ENCODE results near the gene SNAPIN. TPM values are rescaled to one million over a fixed set of nuclear protein-coding genes. Genes with fewer than 3 reads are reported as not detected.
A peak's percentile ranks its signal among the peaks of the same experiment; 100 is the strongest.

Gene SNAPIN
- total RNA-seq, 2 donors from 2014 or later, result 64.9 to 73.0 TPM

DNA sequence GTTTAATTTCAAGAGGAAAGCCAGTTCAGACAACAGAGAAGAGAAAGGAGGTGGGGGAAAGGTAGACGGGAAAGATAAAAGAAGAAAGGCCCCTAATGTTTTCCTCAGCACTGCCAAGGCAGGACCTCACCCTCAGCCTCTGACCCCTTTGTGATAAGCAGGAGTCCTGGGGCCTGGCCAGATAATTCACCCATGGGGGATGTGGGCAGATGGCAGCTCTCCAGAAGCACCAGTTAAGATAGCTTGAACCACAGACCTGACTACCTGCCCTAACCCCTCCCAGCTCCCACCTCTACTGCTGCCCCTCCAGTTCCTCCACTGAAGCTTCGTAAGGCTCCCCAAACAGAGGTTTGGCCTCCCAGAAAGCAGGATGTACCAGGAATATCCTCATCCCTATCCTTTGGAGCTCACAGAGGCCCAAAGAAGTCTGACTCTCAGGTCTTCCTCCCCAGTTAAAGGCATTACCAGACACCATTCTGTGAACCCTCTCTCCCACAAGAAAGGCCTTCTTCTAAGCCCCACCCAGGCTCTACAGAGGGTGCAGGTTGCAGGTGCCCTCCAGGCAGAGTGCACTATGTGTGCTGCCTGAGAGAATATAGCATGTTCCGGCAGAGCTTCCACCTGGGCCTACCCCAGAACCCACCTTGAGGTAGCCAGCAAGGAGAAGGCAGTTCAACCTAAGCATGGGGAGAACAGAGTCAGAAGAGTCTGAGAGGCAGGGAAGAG lies 9.2 kb upstream of the SNAPIN start:
- DNase-seq (ENCODE audit: low spot score), result no peak
- no peak for TF ChIP-seq POLR2A (IDR thresholded peaks at IDR 0.05)
- no peak for TF ChIP-seq CTCF (IDR thresholded peaks at IDR 0.05)
- no peak for TF ChIP-seq POLR2AphosphoS5 (IDR thresholded peaks at IDR 0.05)
- H3K36me3 ChIP-seq, result peaks cover 0 to 4% of the 10 kb centered on the region in 2 donors
- 43% methylated on average over 3 of the region's 3 CpGs for whole genome bisulfite sequencing
- intact Hi-C loops (cut with DNase I), result no loop called here
- H3K27ac ChIP-seq, result peak overlapping the region; percentile 49 to 69
- H3K4me3 ChIP-seq, result no peak overlapping the region
- peaks cover 4% of the 10 kb centered on the region for H3K4me1 ChIP-seq (replicated peaks)
- H3K9me3 ChIP-seq, result no peaks in the 10 kb centered on the region
- H3K27me3 ChIP-seq (replicated peaks; ENCODE audit: insufficient read depth), result no peaks in the 10 kb centered on the region

GRCh38 chr1:153649863-153650235 lies 8.7 kb upstream of the SNAPIN start:
- H3K27ac ChIP-seq, result peak overlapping the region; percentile 49 to 69
- 64% methylated on average over 2 of the region's 2 CpGs for WGBS
- peaks cover 4% of the 10 kb centered on the region for H3K4me1 ChIP-seq (replicated peaks)
- H3K4me3 ChIP-seq, result no peak overlapping the region
- TF ChIP-seq POLR2AphosphoS5 (IDR thresholded peaks at IDR 0.05), result peak; percentile 95
- peak in 1 of 4 experiments; percentile 4 for TF ChIP-seq CTCF (IDR thresholded peaks at IDR 0.05)
- no peak for TF ChIP-seq POLR2A (IDR thresholded peaks at IDR 0.05)
- H3K27me3 ChIP-seq (replicated peaks; ENCODE audit: insufficient read depth), result no peaks in the 10 kb centered on the region
- intact Hi-C loops (cut with DNase I), result no loop called here
- H3K9me3 ChIP-seq, result no peaks in the 10 kb centered on the region
- peak; percentile 89 for DNase-seq (ENCODE audit: low spot score)
- H3K36me3 ChIP-seq, result peaks cover 0 to 4% of the 10 kb centered on the region in 2 donors

DNA sequence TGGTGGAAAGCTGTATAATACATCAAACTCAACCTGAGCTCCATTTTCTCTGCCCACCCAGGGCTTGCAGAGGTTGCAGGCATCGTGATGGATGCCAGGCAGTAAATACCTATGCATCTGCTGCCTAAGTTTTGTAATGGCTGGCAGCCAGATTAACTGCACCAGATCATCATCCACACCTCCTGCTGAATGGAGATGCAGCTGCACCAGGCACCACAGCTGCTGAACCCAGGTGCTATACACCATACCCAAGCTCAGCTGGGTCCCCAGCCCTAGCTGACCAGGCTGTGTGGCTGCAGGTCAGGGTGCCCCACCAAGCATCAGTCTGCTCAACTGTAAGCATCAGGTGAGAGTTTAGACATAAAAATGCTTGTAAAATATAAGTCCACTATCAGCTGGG lies 6.7 kb upstream of the SNAPIN start:
- TF ChIP-seq CTCF (IDR thresholded peaks at IDR 0.05) (no peak), POLR2AphosphoS5 (IDR thresholded peaks at IDR 0.05) (no peak), POLR2A (IDR thresholded peaks at IDR 0.05) (no peak)
- no peaks in the 10 kb centered on the region for H3K9me3 ChIP-seq
- H3K36me3 ChIP-seq, result no peaks in the 10 kb centered on the region
- whole genome bisulfite sequencing, result 30% methylated on average over 1 of the region's 1 CpG
- DNase-seq (ENCODE audit: low spot score), result no peak
- no peak overlapping the region for H3K27ac ChIP-seq
- intact Hi-C loops (cut with DNase I), result no loop called here
- no peaks in the 10 kb centered on the region for H3K27me3 ChIP-seq (replicated peaks; ENCODE audit: insufficient read depth)
- peaks cover 4% of the 10 kb centered on the region for H3K4me1 ChIP-seq (replicated peaks)
- H3K4me3 ChIP-seq, result no peak overlapping the region

GRCh38 chr1:153652805-153653500 lies 5.5 kb upstream of the SNAPIN start:
- 55% methylated on average over 3 of the region's 3 CpGs for WGBS
- H3K27me3 ChIP-seq (replicated peaks; ENCODE audit: insufficient read depth), result no peaks in the 10 kb centered on the region
- H3K4me3 ChIP-seq, result no peak overlapping the region
- TF ChIP-seq POLR2A (IDR thresholded peaks at IDR 0.05) (no peak), POLR2AphosphoS5 (IDR thresholded peaks at IDR 0.05) (peak; percentile 39), CTCF (IDR thresholded peaks at IDR 0.05) (no peak)
- peak overlapping the region; percentile 28 to 47 for H3K27ac ChIP-seq
- H3K4me1 ChIP-seq (replicated peaks), result peaks cover 4% of the 10 kb centered on the region
- no peaks in the 10 kb centered on the region for H3K36me3 ChIP-seq
- DNase-seq (ENCODE audit: low spot score), result no peak
- no peaks in the 10 kb centered on the region for H3K9me3 ChIP-seq
- intact Hi-C loops (cut with DNase I), result no loop called here
